HepG2 (cell line): Measurements from ENCODE around the gene ZNF556. TPM values are rescaled to one million over a fixed set of nuclear protein-coding genes. Genes with fewer than 3 reads are reported as not detected.
A peak's percentile ranks its signal among the peaks of the same experiment; 100 is the strongest.

Experiments used
- ATF3 ChIP-seq: sonication (generic); formaldehyde crosslinking; IDR thresholded peaks from 2 replicates; pipeline ENCODE4 v1.4.0; 2020; ENCODE audit warnings: missing genetic modification reagents
- GZF1 ChIP-seq: sonication (generic); formaldehyde crosslinking; IDR thresholded peaks from 2 replicates; pipeline ENCODE4 v1.5.1; 2020; ENCODE audit warnings: mild to moderate bottlenecking, missing genetic modification reagents
- HNRNPL ChIP-seq: fragments of 200-400 bp; formaldehyde crosslinking; IDR thresholded peaks from 2 replicates; pipeline ENCODE4 v1.6.1; 2017; ENCODE audit warnings: mild to moderate bottlenecking, low read depth, low read length
- JDP2 ChIP-seq: sonication (generic); formaldehyde crosslinking; IDR thresholded peaks from 2 replicates; pipeline ENCODE4 v1.8.1; 2022; ENCODE audit warnings: missing genetic modification reagents, borderline replicate concordance
- KLF11 ChIP-seq: IDR thresholded peaks from 2 replicates; pipeline ENCODE4 v1.6.1; 2016; ENCODE audit warnings: missing compliant biosample characterization
- MTA3 ChIP-seq: sonication (generic); formaldehyde crosslinking; IDR thresholded peaks from 2 replicates; pipeline ENCODE4 v1.4.0; 2020; ENCODE audit warnings: missing genetic modification reagents
- NFRKB ChIP-seq: fragments of 450-650 bp; IDR thresholded peaks from 2 replicates; pipeline ENCODE4 v1.6.1; 2017
- RARA ChIP-seq: IDR thresholded peaks from 2 replicates; pipeline ENCODE4 v1.6.1; 2016; ENCODE audit warnings: missing genetic modification reagents, missing compliant biosample characterization
- RFXANK ChIP-seq: IDR thresholded peaks from 2 replicates; pipeline ENCODE4 v1.6.1; 2016
- SIN3A ChIP-seq: IDR thresholded peaks from 2 replicates; pipeline ENCODE4 v1.6.1; 2011; ENCODE audit warnings: low read depth, mild to moderate bottlenecking, control low read depth, low read length, borderline replicate concordance
- SPEN ChIP-seq: sonication (generic); formaldehyde crosslinking; IDR thresholded peaks from 2 replicates; pipeline ENCODE4 v1.5.1; 2020; ENCODE audit warnings: low read depth, mild to moderate bottlenecking, missing genetic modification reagents
- SRSF9 ChIP-seq: fragments of 200-400 bp; formaldehyde crosslinking; IDR thresholded peaks from 2 replicates; pipeline ENCODE4 v1.6.1; 2018; ENCODE audit warnings: borderline replicate concordance, mild to moderate bottlenecking, low read depth, low read length; ENCODE audit not compliant: insufficient read depth, poor library complexity, severe bottlenecking
- TAF1 ChIP-seq: sonication (generic); formaldehyde crosslinking; IDR thresholded peaks from 2 replicates; pipeline ENCODE4 v1.4.0; 2020; ENCODE audit warnings: missing genetic modification reagents
- ZBTB38 ChIP-seq: sonication (generic); formaldehyde crosslinking; IDR thresholded peaks from 2 replicates; pipeline ENCODE4 v1.5.1; 2020; ENCODE audit warnings: mild to moderate bottlenecking, missing genetic modification reagents
- ZFP36 ChIP-seq: fragments of 150-350 bp; IDR thresholded peaks from 2 replicates; pipeline ENCODE4 v1.6.1; 2018; ENCODE audit warnings: borderline replicate concordance, low read length, low read depth; ENCODE audit not compliant: partially characterized antibody
- ZNF264 ChIP-seq: sonication (generic); formaldehyde crosslinking; IDR thresholded peaks from 2 replicates; pipeline ENCODE4 v1.4.0; 2020; ENCODE audit warnings: missing genetic modification reagents
- ZNF326 ChIP-seq: sonication (generic); formaldehyde crosslinking; IDR thresholded peaks from 2 replicates; pipeline ENCODE4 v1.4.0; 2020; ENCODE audit warnings: missing genetic modification reagents, borderline replicate concordance
- ZNF549 ChIP-seq: sonication (generic); formaldehyde crosslinking; IDR thresholded peaks from 2 replicates; pipeline ENCODE4 v1.5.0; 2020; ENCODE audit warnings: missing genetic modification reagents
- ZNF557 ChIP-seq: sonication (generic); formaldehyde crosslinking; IDR thresholded peaks from 2 replicates; pipeline ENCODE4 v1.4.0; 2020; ENCODE audit warnings: missing genetic modification reagents
- ZNF598 ChIP-seq: sonication (generic); formaldehyde crosslinking; IDR thresholded peaks from 2 replicates; pipeline ENCODE4 v1.5.1; 2020; ENCODE audit warnings: mild to moderate bottlenecking, missing genetic modification reagents, borderline replicate concordance
- ZNF883 ChIP-seq: sonication (generic); formaldehyde crosslinking; IDR thresholded peaks from 2 replicates; pipeline ENCODE4 v1.5.1; 2020; ENCODE audit warnings: mild to moderate bottlenecking, missing genetic modification reagents; ENCODE audit errors: not compliant biosample characterization
- ZNF891 ChIP-seq: sonication (generic); formaldehyde crosslinking; IDR thresholded peaks from 2 replicates; pipeline ENCODE4 v1.5.0; 2020; ENCODE audit warnings: mild to moderate bottlenecking, missing genetic modification reagents
- polyA plus RNA-seq, 8 experiments: library from polyadenylated mRNA; depleted of rRNA in 3 of 8; stranded (reverse) in 7 of 8; unstranded in 1 of 8; fragments of >200 nt; fragmentation: Illumina TruSeq in 4 of 8; extraction: Trizol in 4 of 8; gene quantifications; 2 replicates each; pipeline versions ENCODE4 v1.2.1 to v1.2.3, GENCODE V29; 2011 to 2016; ENCODE audit warnings: low read depth in 4 of 8, missing spikeins in 1 of 8, mixed read lengths in 1 of 8; ENCODE audit not compliant: insufficient read depth in 1 of 8
- total RNA-seq, 5 experiments: library from RNA; depleted of rRNA; stranded (reverse); fragments of >200 nt; fragmentation: Illumina TruSeq; extraction: Trizol; gene quantifications; 2 replicates each; pipeline ENCODE4 v1.2.3, GENCODE V29; 2016; ENCODE audit warnings: low read depth in 1 of 5
- TF ChIP-seq, protein P1 (sequence below): sonication (generic); formaldehyde crosslinking; IDR thresholded peaks from 2 replicates; pipeline ENCODE4 v1.4.0; 2020; ENCODE audit warnings: missing genetic modification reagents
- TF ChIP-seq, protein P2 (sequence below): sonication (generic); formaldehyde crosslinking; conservative IDR thresholded peaks from 2 replicates; pipeline ENCODE4 v1.4.0; 2020; ENCODE audit warnings: mild to moderate bottlenecking, missing genetic modification reagents, moderate library complexity

Gene ZNF556
- total and polyA plus RNA-seq, 2 of the 13 experiments (the other 11 are each of a cell fraction or from before 2014, with no cell fraction given): 4.2 to 28.6 TPM

GRCh38 chr19:2819540-2820111, 47.5 kb upstream of the ZNF556 start, which contains the start of gene ZNF554 (continued):
- no peak for TF ChIP-seq ZFP36
- TF ChIP-seq SPEN (CRISPR knock-in tag): peak; percentile 92
- TF ChIP-seq SRSF9: no peak
- no peak for TF ChIP-seq RFXANK (CRISPR knock-in tag)
- TF ChIP-seq GZF1 (CRISPR knock-in tag): no peak
- no peak; the same call in 1 of the 2 replicates for TF ChIP-seq RARA (CRISPR knock-in tag)
- no peak for TF ChIP-seq HNRNPL
- peak; percentile 33; the same call in 1 of the 2 replicates for TF ChIP-seq ATF3 (CRISPR knock-in tag)
- TF ChIP-seq, protein P1, sequence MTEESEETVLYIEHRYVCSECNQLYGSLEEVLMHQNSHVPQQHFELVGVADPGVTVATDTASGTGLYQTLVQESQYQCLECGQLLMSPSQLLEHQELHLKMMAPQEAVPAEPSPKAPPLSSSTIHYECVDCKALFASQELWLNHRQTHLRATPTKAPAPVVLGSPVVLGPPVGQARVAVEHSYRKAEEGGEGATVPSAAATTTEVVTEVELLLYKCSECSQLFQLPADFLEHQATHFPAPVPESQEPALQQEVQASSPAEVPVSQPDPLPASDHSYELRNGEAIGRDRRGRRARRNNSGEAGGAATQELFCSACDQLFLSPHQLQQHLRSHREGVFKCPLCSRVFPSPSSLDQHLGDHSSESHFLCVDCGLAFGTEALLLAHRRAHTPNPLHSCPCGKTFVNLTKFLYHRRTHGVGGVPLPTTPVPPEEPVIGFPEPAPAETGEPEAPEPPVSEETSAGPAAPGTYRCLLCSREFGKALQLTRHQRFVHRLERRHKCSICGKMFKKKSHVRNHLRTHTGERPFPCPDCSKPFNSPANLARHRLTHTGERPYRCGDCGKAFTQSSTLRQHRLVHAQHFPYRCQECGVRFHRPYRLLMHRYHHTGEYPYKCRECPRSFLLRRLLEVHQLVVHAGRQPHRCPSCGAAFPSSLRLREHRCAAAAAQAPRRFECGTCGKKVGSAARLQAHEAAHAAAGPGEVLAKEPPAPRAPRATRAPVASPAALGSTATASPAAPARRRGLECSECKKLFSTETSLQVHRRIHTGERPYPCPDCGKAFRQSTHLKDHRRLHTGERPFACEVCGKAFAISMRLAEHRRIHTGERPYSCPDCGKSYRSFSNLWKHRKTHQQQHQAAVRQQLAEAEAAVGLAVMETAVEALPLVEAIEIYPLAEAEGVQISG (CRISPR knock-in tag): peak; percentile 100
- TF ChIP-seq ZNF549: no peak
- no peak for TF ChIP-seq JDP2 (CRISPR knock-in tag)
- TF ChIP-seq ZNF598: no peak
- TF ChIP-seq ZNF883: no peak
- 0 out of 2 replicates have a peak, but pooled peaks have one; percentile 65 for TF ChIP-seq SIN3A
- TF ChIP-seq ZBTB38 (CRISPR knock-in tag): peak; percentile 69; the same call in 1 of the 2 replicates
- TF ChIP-seq TAF1 (CRISPR knock-in tag): peak; percentile 40; the same call in 1 of the 2 replicates
- TF ChIP-seq, protein P2, sequence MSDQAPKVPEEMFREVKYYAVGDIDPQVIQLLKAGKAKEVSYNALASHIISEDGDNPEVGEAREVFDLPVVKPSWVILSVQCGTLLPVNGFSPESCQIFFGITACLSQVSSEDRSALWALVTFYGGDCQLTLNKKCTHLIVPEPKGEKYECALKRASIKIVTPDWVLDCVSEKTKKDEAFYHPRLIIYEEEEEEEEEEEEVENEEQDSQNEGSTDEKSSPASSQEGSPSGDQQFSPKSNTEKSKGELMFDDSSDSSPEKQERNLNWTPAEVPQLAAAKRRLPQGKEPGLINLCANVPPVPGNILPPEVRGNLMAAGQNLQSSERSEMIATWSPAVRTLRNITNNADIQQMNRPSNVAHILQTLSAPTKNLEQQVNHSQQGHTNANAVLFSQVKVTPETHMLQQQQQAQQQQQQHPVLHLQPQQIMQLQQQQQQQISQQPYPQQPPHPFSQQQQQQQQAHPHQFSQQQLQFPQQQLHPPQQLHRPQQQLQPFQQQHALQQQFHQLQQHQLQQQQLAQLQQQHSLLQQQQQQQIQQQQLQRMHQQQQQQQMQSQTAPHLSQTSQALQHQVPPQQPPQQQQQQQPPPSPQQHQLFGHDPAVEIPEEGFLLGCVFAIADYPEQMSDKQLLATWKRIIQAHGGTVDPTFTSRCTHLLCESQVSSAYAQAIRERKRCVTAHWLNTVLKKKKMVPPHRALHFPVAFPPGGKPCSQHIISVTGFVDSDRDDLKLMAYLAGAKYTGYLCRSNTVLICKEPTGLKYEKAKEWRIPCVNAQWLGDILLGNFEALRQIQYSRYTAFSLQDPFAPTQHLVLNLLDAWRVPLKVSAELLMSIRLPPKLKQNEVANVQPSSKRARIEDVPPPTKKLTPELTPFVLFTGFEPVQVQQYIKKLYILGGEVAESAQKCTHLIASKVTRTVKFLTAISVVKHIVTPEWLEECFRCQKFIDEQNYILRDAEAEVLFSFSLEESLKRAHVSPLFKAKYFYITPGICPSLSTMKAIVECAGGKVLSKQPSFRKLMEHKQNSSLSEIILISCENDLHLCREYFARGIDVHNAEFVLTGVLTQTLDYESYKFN (CRISPR knock-in tag): peak; percentile 52
- peak; percentile 65; the same call in 1 of the 2 replicates for TF ChIP-seq ZNF891 (CRISPR knock-in tag)
- 0 out of 2 replicates have a peak, but pooled peaks have one; percentile 20 for TF ChIP-seq ZNF264 (CRISPR knock-in tag)
- TF ChIP-seq ZNF326 (CRISPR knock-in tag): no peak
- no peak; the same call in 1 of the 2 replicates for TF ChIP-seq KLF11 (CRISPR knock-in tag)
- no peak for TF ChIP-seq ZNF557 (CRISPR knock-in tag)
- TF ChIP-seq MTA3: no peak
- no peak for TF ChIP-seq NFRKB
